Spleen (tissue), 11 donors: ENCODE data around the gene KSR1. TPM values are rescaled to one million over a fixed set of nuclear protein-coding genes. Genes with fewer than 3 reads are reported as not detected.
A peak's percentile ranks its signal among the peaks of the same experiment; 100 is the strongest.

Experiments
- DNase-seq: peaks from one replicate; pipeline ENCODE4 v3.0.0-alpha.2; 2020
- H3K27ac ChIP-seq, 8 donors: fragments of 200-600 bp; sonication (generic) in 7 of 8; 1 replicate in 4 of 8; 2 replicates in 4 of 8; pipeline versions ENCODE4 v1.5.0 to v1.8.0; 2016 to 2021; ENCODE audit warnings: inconsistent platforms in 4 of 8, mild to moderate bottlenecking in 4 of 8, moderate library complexity in 1 of 8
- H3K27me3 ChIP-seq, 7 donors: fragments of 200-600 bp; sonication (generic) in 6 of 7; replicated peaks in 1 of 7; 1 replicate in 4 of 7; 2 replicates in 3 of 7; pipeline versions ENCODE4 v1.5.0 to v1.8.0; 2016 to 2021; ENCODE audit warnings: inconsistent platforms in 3 of 7, mild to moderate bottlenecking in 1 of 7
- H3K36me3 ChIP-seq, 6 donors: fragments of 200-600 bp; sonication (generic) in 5 of 6; 1 replicate in 4 of 6; 2 replicates in 2 of 6; pipeline versions ENCODE4 v1.5.0 to v1.8.0; 2016 to 2021; ENCODE audit warnings: inconsistent platforms in 2 of 6
- H3K4me1 ChIP-seq, 6 donors: fragments of 200-600 bp; sonication (generic) in 5 of 6; 1 replicate in 3 of 6; 2 replicates in 3 of 6; pipeline versions ENCODE4 v1.5.0 to v1.8.0; 2016 to 2021; ENCODE audit warnings: inconsistent platforms in 3 of 6
- H3K4me3 ChIP-seq, 8 donors: fragments of 200-600 bp; sonication (generic) in 7 of 8; 1 replicate in 4 of 8; 2 replicates in 4 of 8; pipeline versions ENCODE4 v1.5.0 to v1.8.0; 2016 to 2021; ENCODE audit warnings: inconsistent platforms in 4 of 8, mild to moderate bottlenecking in 4 of 8, moderate library complexity in 2 of 8
- H3K9me3 ChIP-seq, 8 donors: fragments of 200-600 bp; sonication (generic) in 7 of 8; 1 replicate in 4 of 8; 2 replicates in 4 of 8; pipeline versions ENCODE4 v1.5.0 to v1.8.0; 2016 to 2021; ENCODE audit warnings: inconsistent platforms in 4 of 8
- POLR2A ChIP-seq, 3 donors: fragments of 450-650 bp; IDR thresholded peaks; one replicate each; pipeline ENCODE4 v1.5.1; 2017; ENCODE audit warnings: antibody characterized with exemption in 3 of 3, mild to moderate bottlenecking in 1 of 3
- POLR2AphosphoS5 ChIP-seq, 3 donors: sonication (generic); formaldehyde crosslinking; IDR thresholded peaks; one replicate each; pipeline ENCODE4 v1.5.1; 2017; ENCODE audit warnings: antibody characterized with exemption in 3 of 3
- WGBS, 5 donors: extraction: QIAGEN DNeasy Blood & Tissue Kit in 3 of 5; methylation state at CpG; one replicate each; pipeline versions ENCODE4 v1.1.5 to v1.1.7; 2013 to 2018; 5-methylcytosine and 5-hydroxymethylcytosine counted together
- intact Hi-C: fragments of 100-400 bp; cut with DNase I; formaldehyde crosslinking; loops from one replicate; pipeline ENCODE4 v1.15.0; 2023; ENCODE audit warnings: low total_unique reads
- polyA plus RNA-seq, 3 donors: library from polyadenylated mRNA; stranded (reverse); fragments of 200-250 nt; gene quantifications; one replicate each; pipeline ENCODE4 v1.2.1, GENCODE V29; 2013
- total RNA-seq, 7 donors: library from RNA; depleted of rRNA in 3 of 7; stranded (reverse); fragments of >200 nt in 3 of 7; fragmentation: NEBNext Ultra II Directional in 4 of 7; extraction: Animal tissue kit (Norgen Biotek cat#: 25700) in 4 of 7; gene quantifications; one replicate each; pipeline versions ENCODE4 v1.1.0 to v1.2.1, GENCODE V29; 2016 to 2021
- TF ChIP-seq, protein P1 (sequence below), 11 experiments: fragments of 200-600 bp in 7 of 11; fragments of 450-650 bp in 4 of 11; sonication (generic) in 4 of 11; IDR thresholded peaks in 8 of 11; conservative IDR thresholded peaks in 3 of 11; 1 replicate in 7 of 11; 2 replicates in 4 of 11; pipeline versions ENCODE4 v1.4.0 to v1.8.0; 2016 to 2021; ENCODE audit warnings: antibody characterized with exemption in 11 of 11, inconsistent platforms in 4 of 11, mild to moderate bottlenecking in 1 of 11
- donor health status: healthy with polysubstance abuse.
- donor health status: DM: no; HTN: no; CAD: no; lungs with moderate emphysema.
- donor health status: DM: no; HTN: no; CAD: no.
- donor health status: Bipolar disorder and iron deficiency.
- donor health status: healthy.
- donor health status: DM: no; HTN: no; CAD: no.
- donor health status: DM: yes; HTN: yes; CAD: no.

Gene KSR1
- total and polyA plus RNA-seq, 10 donors = 6.4 to 100 (median 46.0) TPM

- peaks cover 10 to 82% (median 58%) of the 10 kb centered on the region in 6 donors for H3K4me1 ChIP-seq
These were observed 102.1 kb downstream of the KSR1 start for GRCh38 chr17:27558341-27558740.

GRCh38 chr17:27558842-27559505 lies 102.7 kb downstream of the KSR1 start:
- peak overlapping the region in 2 of 8 donors; percentile 10 to 47 for H3K4me3 ChIP-seq
- peaks cover 10 to 82% (median 58%) of the 10 kb centered on the region in 6 donors for H3K4me1 ChIP-seq
- H3K36me3 ChIP-seq = peaks cover 0 to 30% (median 0%) of the 10 kb centered on the region in 6 donors
- peak overlapping the region; percentile 28 to 83 (median 78) for H3K27ac ChIP-seq
- TF ChIP-seq, protein P1, sequence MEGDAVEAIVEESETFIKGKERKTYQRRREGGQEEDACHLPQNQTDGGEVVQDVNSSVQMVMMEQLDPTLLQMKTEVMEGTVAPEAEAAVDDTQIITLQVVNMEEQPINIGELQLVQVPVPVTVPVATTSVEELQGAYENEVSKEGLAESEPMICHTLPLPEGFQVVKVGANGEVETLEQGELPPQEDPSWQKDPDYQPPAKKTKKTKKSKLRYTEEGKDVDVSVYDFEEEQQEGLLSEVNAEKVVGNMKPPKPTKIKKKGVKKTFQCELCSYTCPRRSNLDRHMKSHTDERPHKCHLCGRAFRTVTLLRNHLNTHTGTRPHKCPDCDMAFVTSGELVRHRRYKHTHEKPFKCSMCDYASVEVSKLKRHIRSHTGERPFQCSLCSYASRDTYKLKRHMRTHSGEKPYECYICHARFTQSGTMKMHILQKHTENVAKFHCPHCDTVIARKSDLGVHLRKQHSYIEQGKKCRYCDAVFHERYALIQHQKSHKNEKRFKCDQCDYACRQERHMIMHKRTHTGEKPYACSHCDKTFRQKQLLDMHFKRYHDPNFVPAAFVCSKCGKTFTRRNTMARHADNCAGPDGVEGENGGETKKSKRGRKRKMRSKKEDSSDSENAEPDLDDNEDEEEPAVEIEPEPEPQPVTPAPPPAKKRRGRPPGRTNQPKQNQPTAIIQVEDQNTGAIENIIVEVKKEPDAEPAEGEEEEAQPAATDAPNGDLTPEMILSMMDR (IDR thresholded peaks at IDR 0.05 in 8 of 11, conservative IDR thresholded peaks at IDR 0.05 in 3 of 11) = no peak
- TF ChIP-seq POLR2AphosphoS5 (IDR thresholded peaks at IDR 0.05) (no peak), POLR2A (IDR thresholded peaks at IDR 0.05) (no peak)
- H3K9me3 ChIP-seq = no peaks in the 10 kb centered on the region
- intact Hi-C loops = no loop called here
- no peaks in the 10 kb centered on the region for H3K27me3 ChIP-seq
- peak; percentile 65 for DNase-seq
- WGBS, 5 donors = 61 to 77% (median 74%) methylated on average over 12 of the region's 12 CpGs

More at GRCh38 chr17:27558341-27558740, 102.1 kb downstream of the KSR1 start:
- H3K9me3 ChIP-seq = no peaks in the 10 kb centered on the region
- peak; percentile 54 for DNase-seq
- 84 to 92% (median 88%) methylated on average over 5 of the region's 5 CpGs for WGBS, 5 donors
- no peaks in the 10 kb centered on the region for H3K27me3 ChIP-seq
- H3K27ac ChIP-seq = no peak overlapping the region
- intact Hi-C loops = no loop called here
- TF ChIP-seq, protein P1 (IDR thresholded peaks at IDR 0.05 in 8 of 11, conservative IDR thresholded peaks at IDR 0.05 in 3 of 11) = no peak
- no peak for TF ChIP-seq POLR2A (IDR thresholded peaks at IDR 0.05)
- TF ChIP-seq POLR2AphosphoS5 (IDR thresholded peaks at IDR 0.05) = no peak
- no peak overlapping the region for H3K4me3 ChIP-seq
- peaks cover 0 to 30% (median 0%) of the 10 kb centered on the region in 6 donors for H3K36me3 ChIP-seq

- Histone ChIP-seq H3K27ac (peak overlapping the region; percentile 28 to 83 (median 78)), H3K27me3 (no peaks in the 10 kb centered on the region), H3K9me3 (no peaks in the 10 kb centered on the region), H3K4me1 (peaks cover 10 to 80% (median 55%) of the 10 kb centered on the region in 6 donors), H3K36me3 (peaks cover 0 to 30% (median 0%) of the 10 kb centered on the region in 6 donors), H3K4me3 (peak overlapping the region in 7 of 8 donors; percentile 7 to 47 (median 12))
- WGBS, 5 donors = 37 to 57% (median 44%) methylated on average over 22 of the region's 22 CpGs
- peak; percentile 76 for DNase-seq
- TF ChIP-seq POLR2AphosphoS5 (IDR thresholded peaks at IDR 0.05) (peak in 1 of 3 donors; percentile 57), POLR2A (IDR thresholded peaks at IDR 0.05) (no peak)
- TF ChIP-seq, protein P1 (IDR thresholded peaks at IDR 0.05 in 8 of 11, conservative IDR thresholded peaks at IDR 0.05 in 3 of 11) = peak in 1 of 11 experiments; percentile 7
- intact Hi-C loops = no loop called here
These were observed 103.5 kb downstream of the KSR1 start for GRCh38 chr17:27559506-27560481.
